WI38 (cell line): ENCODE measurements around the gene MRPL20.

Source experiments
- H3K4me3 ChIP-seq: 2 replicates; pipeline ENCODE4 v1.5.1; 2011; ENCODE audit warnings: low read depth, mild to moderate bottlenecking, control low read depth, low read length
- TF ChIP-seq, protein P1 (sequence below): IDR thresholded peaks from 2 replicates; pipeline ENCODE4 v1.5.1; 2012; ENCODE audit warnings: low read depth, mild to moderate bottlenecking, control low read depth, low read length

The MRPL20 gene

DNA sequence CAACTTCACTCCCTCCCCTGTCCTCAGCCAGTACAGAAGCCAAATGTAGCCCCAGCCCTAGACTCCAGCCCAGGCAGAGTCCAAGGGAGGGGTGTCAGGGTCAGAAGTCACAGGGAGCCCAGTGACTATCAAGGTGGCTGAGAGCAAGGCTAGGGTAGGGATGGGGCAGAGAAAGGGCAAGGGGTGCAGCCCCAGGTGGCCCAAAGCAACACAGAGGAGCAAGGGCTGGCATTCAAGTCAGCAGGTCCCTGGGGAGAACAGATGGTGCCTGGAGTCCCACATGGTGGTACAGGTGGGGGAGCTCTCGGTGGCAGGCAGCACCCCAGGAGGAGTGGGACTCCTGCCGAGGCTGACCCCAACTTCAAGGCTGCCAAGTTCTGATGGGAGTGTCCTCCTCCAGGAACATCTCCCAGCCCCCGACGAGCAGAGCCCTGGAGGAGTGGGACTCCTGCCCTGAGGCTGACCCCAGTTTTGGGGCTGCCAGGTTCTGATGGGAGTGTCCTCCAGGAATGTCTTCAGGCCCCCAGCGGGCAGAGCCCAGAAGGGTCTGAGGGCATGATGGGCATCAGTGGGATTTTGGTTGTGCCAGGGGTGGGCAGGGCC is 54.2 kb downstream of the MRPL20 start:
- H3K4me3 ChIP-seq, result no peak overlapping the region
- TF ChIP-seq, protein P1, sequence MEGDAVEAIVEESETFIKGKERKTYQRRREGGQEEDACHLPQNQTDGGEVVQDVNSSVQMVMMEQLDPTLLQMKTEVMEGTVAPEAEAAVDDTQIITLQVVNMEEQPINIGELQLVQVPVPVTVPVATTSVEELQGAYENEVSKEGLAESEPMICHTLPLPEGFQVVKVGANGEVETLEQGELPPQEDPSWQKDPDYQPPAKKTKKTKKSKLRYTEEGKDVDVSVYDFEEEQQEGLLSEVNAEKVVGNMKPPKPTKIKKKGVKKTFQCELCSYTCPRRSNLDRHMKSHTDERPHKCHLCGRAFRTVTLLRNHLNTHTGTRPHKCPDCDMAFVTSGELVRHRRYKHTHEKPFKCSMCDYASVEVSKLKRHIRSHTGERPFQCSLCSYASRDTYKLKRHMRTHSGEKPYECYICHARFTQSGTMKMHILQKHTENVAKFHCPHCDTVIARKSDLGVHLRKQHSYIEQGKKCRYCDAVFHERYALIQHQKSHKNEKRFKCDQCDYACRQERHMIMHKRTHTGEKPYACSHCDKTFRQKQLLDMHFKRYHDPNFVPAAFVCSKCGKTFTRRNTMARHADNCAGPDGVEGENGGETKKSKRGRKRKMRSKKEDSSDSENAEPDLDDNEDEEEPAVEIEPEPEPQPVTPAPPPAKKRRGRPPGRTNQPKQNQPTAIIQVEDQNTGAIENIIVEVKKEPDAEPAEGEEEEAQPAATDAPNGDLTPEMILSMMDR, result no peak
